Measurements from ENCODE around the gene FAHD2A.

Gene FAHD2A

GRCh38 chr2:95390881-95391321, 11.6 kb upstream of the FAHD2A start:
- no peak overlapping the region for H3K4me3 ChIP-seq (replicated peaks; ENCODE audit: low read depth, low read length)
- TF ChIP-seq CTCF (IDR thresholded peaks at IDR 0.05; ENCODE audit: low read length, missing control alignments): no peak
- no peak for DNase-seq (ENCODE audit: low read depth)

GRCh38 chr2:95391641-95392310, 10.7 kb upstream of the FAHD2A start:
- DNase-seq (ENCODE audit: low read depth): no peak
- no peak for TF ChIP-seq CTCF (IDR thresholded peaks at IDR 0.05; ENCODE audit: low read length, missing control alignments)
- no peak overlapping the region for H3K4me3 ChIP-seq (replicated peaks; ENCODE audit: low read depth, low read length)

GRCh38 chr2:95392320-95392719, 10.2 kb upstream of the FAHD2A start:
- no peak overlapping the region for H3K4me3 ChIP-seq (replicated peaks; ENCODE audit: low read depth, low read length)
- no peak for TF ChIP-seq CTCF (IDR thresholded peaks at IDR 0.05; ENCODE audit: low read length, missing control alignments)
- DNase-seq (ENCODE audit: low read depth): no peak

- no peak for TF ChIP-seq CTCF (IDR thresholded peaks at IDR 0.05; ENCODE audit: low read length, missing control alignments)
- no peak overlapping the region for H3K4me3 ChIP-seq (replicated peaks; ENCODE audit: low read depth, low read length)
- no peak for DNase-seq (ENCODE audit: low read depth)
Measured at GRCh38 chr2:95392730-95393455, 9.6 kb upstream of the FAHD2A start.

GRCh38 chr2:95393901-95394300, 8.6 kb upstream of the FAHD2A start:
- H3K4me3 ChIP-seq (replicated peaks; ENCODE audit: low read depth, low read length): no peak overlapping the region
- no peak for DNase-seq (ENCODE audit: low read depth)
- no peak for TF ChIP-seq CTCF (IDR thresholded peaks at IDR 0.05; ENCODE audit: low read length, missing control alignments)

GRCh38 chr2:95399061-95399460, 3.4 kb upstream of the FAHD2A start:
- no peak for TF ChIP-seq CTCF (IDR thresholded peaks at IDR 0.05; ENCODE audit: low read length, missing control alignments)
- H3K4me3 ChIP-seq (replicated peaks; ENCODE audit: low read depth, low read length): no peak overlapping the region
- DNase-seq (ENCODE audit: low read depth): no peak

Measured in fibroblast of pulmonary artery (primary cell).